SK-N-SH (cell line): ENCODE data around the gene OGFOD3. TPM values are rescaled to one million over a fixed set of nuclear protein-coding genes. Genes with fewer than 3 reads are reported as not detected.
A peak's percentile ranks its signal among the peaks of the same experiment; 100 is the strongest.

ENCODE experiments used
- CTCF ChIA-PET: fragments of 300-600, 350-600 bp; formaldehyde crosslinking; extraction: SDS; loops from one replicate; lab custom pipeline; 2021; lab: Yijun Ruan, JAX
- POLR2A ChIA-PET: fragments of 350-600 bp; sonication (Branson Sonifier 250); formaldehyde crosslinking; extraction: SDS; loops from one replicate; lab custom pipeline; 2020; ENCODE audit warnings: antibody characterized with exemption, inconsistent platforms; lab: Yijun Ruan, JAX
- DNase-seq: peaks from one replicate; pipeline ENCODE4 v3.0.0; 2012
- H2AFZ ChIP-seq: fragments of 200-600 bp; sonication (generic); 2 replicates; pipeline ENCODE4 v1.8.1; 2016; ENCODE audit warnings: antibody characterized with exemption, mild to moderate bottlenecking, low read depth
- H3F3A ChIP-seq: fragments of 200-600 bp; sonication (generic); replicated peaks from 2 replicates; pipeline ENCODE3; 2016; ENCODE audit warnings: antibody characterized with exemption, mild to moderate bottlenecking; ENCODE audit not compliant: insufficient read depth
- H3K27ac ChIP-seq, 2 experiments: fragments of 200-500 bp in 1 of 2; fragments of 200-600 bp in 1 of 2; sonication (Bioruptor generic) in 1 of 2; sonication (generic), shearing (Covaris generic) in 1 of 2; 2 replicates each; pipeline versions ENCODE4 v1.5.1 to v1.6.1; 2014 to 2016; ENCODE audit warnings: low read depth in 2 of 2, inconsistent platforms in 1 of 2, low read length in 1 of 2, mild to moderate bottlenecking in 1 of 2, mixed read lengths in 1 of 2
- H3K27me3 ChIP-seq: fragments of 200-600 bp; sonication (generic), shearing (Covaris generic); 2 replicates; pipeline ENCODE4 v1.6.1; 2016; ENCODE audit warnings: mixed run types; ENCODE audit not compliant: insufficient read depth
- H3K36me3 ChIP-seq, 2 experiments: fragments of 200-500 bp in 1 of 2; fragments of 200-600 bp in 1 of 2; sonication (Bioruptor generic) in 1 of 2; sonication (generic) in 1 of 2; replicated peaks in 1 of 2; 2 replicates each; pipeline versions ENCODE3 to v1.5.1; 2014 to 2016; ENCODE audit warnings: low read length in 1 of 2, mild to moderate bottlenecking in 1 of 2; ENCODE audit not compliant: insufficient read depth in 2 of 2, control insufficient read depth in 1 of 2
- H3K4me1 ChIP-seq, 2 experiments: fragments of 200-500 bp in 1 of 2; fragments of 200-600 bp in 1 of 2; sonication (Bioruptor generic) in 1 of 2; sonication (generic), shearing (Covaris generic) in 1 of 2; 2 replicates each; pipeline versions ENCODE4 v1.5.1 to v1.6.1; 2014 to 2016; ENCODE audit warnings: low read depth in 1 of 2, low read length in 1 of 2, mixed run types in 1 of 2; ENCODE audit not compliant: insufficient read depth in 2 of 2, control insufficient read depth in 1 of 2
- H3K4me2 ChIP-seq: fragments of 200-600 bp; sonication (generic), shearing (Covaris generic); 2 replicates; pipeline ENCODE4 v1.6.1; 2017; ENCODE audit warnings: mixed run types
- H3K4me3 ChIP-seq, 2 experiments: fragments of 200-500 bp in 1 of 2; fragments of 200-600 bp in 1 of 2; sonication (Bioruptor generic) in 1 of 2; sonication (generic), shearing (Covaris generic) in 1 of 2; 2 replicates each; pipeline versions ENCODE4 v1.5.1 to v1.8.1; 2014 to 2016; ENCODE audit warnings: low read depth in 2 of 2, inconsistent platforms in 1 of 2, low read length in 1 of 2, mild to moderate bottlenecking in 1 of 2, mixed read lengths in 1 of 2, moderate library complexity in 1 of 2
- H3K79me2 ChIP-seq: fragments of 200-600 bp; sonication (generic); 2 replicates; pipeline ENCODE4 v1.8.1; 2017; ENCODE audit warnings: mild to moderate bottlenecking; ENCODE audit not compliant: insufficient read depth
- H3K9ac ChIP-seq: fragments of 200-600 bp; sonication (generic); 2 replicates; pipeline ENCODE4 v1.6.1; 2017; ENCODE audit warnings: mixed run types
- H3K9me2 ChIP-seq: fragments of 200-600 bp; sonication (generic); 2 replicates; pipeline ENCODE4 v1.6.1; 2017; ENCODE audit warnings: mixed run types
- H3K9me3 ChIP-seq: fragments of 200-600 bp; sonication (generic); 2 replicates; pipeline ENCODE4 v1.6.1; 2017; ENCODE audit warnings: mixed run types, mild to moderate bottlenecking, moderate library complexity
- H4K20me1 ChIP-seq: fragments of 200-600 bp; sonication (generic); 2 replicates; pipeline ENCODE4 v1.6.1; 2017; ENCODE audit warnings: mild to moderate bottlenecking, mixed run types; ENCODE audit not compliant: insufficient read depth
- CTCF ChIP-seq: fragments of 200-600 bp; sonication (generic); IDR thresholded peaks from 2 replicates; pipeline ENCODE4 v1.6.1; 2017; ENCODE audit warnings: antibody characterized with exemption, mild to moderate bottlenecking, moderate library complexity
- ELF1 ChIP-seq: IDR thresholded peaks from 2 replicates; pipeline ENCODE4 v1.4.0; 2012
- FOSL2 ChIP-seq: IDR thresholded peaks from 2 replicates; pipeline ENCODE4 v1.4.0; 2012; ENCODE audit warnings: low read depth, mild to moderate bottlenecking, moderate library complexity, borderline replicate concordance
- FOXJ3 ChIP-seq: sonication (generic); formaldehyde crosslinking; IDR thresholded peaks from 2 replicates; pipeline ENCODE4 v1.5.1; 2020; ENCODE audit warnings: mild to moderate bottlenecking, missing genetic modification reagents
- IRF3 ChIP-seq: fragments of 150-350 bp; IDR thresholded peaks from 2 replicates; pipeline ENCODE4 v1.6.1; 2016; ENCODE audit warnings: mild to moderate bottlenecking, low read depth, low read length
- NFIC ChIP-seq: IDR thresholded peaks from 2 replicates; pipeline ENCODE4 v1.4.0; 2012; ENCODE audit warnings: borderline replicate concordance
- PBX3 ChIP-seq: IDR thresholded peaks from 2 replicates; pipeline ENCODE4; 2012
- RAD21 ChIP-seq: IDR thresholded peaks from 2 replicates; pipeline ENCODE4 v1.6.1; 2012; ENCODE audit warnings: mild to moderate bottlenecking, low read length
- RFX5 ChIP-seq: IDR thresholded peaks from 2 replicates; pipeline ENCODE4 v1.6.1; 2012; ENCODE audit warnings: mild to moderate bottlenecking, improper control_type of control experiment, low read length
- RXRA ChIP-seq: IDR thresholded peaks from 2 replicates; pipeline ENCODE4 v1.4.0; 2012; ENCODE audit warnings: low read depth, mild to moderate bottlenecking, borderline replicate concordance
- SIN3A ChIP-seq: IDR thresholded peaks from 2 replicates; pipeline ENCODE4 v1.6.1; 2012; ENCODE audit warnings: low read depth, mild to moderate bottlenecking, low read length, moderate library complexity, borderline replicate concordance
- TAF1 ChIP-seq: IDR thresholded peaks from 2 replicates; pipeline ENCODE4 v1.6.1; 2012; ENCODE audit warnings: low read depth, mild to moderate bottlenecking, low read length, moderate library complexity, borderline replicate concordance
- USF1 ChIP-seq: IDR thresholded peaks from 2 replicates; pipeline ENCODE4 v1.4.0; 2012; ENCODE audit warnings: low read depth, borderline replicate concordance
- YY1 ChIP-seq: IDR thresholded peaks from 2 replicates; pipeline ENCODE4 v1.4.0; 2012; ENCODE audit warnings: low read depth, mild to moderate bottlenecking
- ZBTB33 ChIP-seq: IDR thresholded peaks from 2 replicates; pipeline ENCODE4 v1.4.0; 2012; ENCODE audit warnings: low read depth, borderline replicate concordance
- WGBS: methylation state at CpG from one replicate; pipeline ENCODE4 v1.1.6; 2017; ENCODE audit warnings: low lambda C conversion rate; 5-methylcytosine and 5-hydroxymethylcytosine counted together
- polyA plus RNA-seq, 3 experiments: library from polyadenylated mRNA; depleted of rRNA; stranded (reverse); fragments of >200 nt; gene quantifications; 2 replicates each; pipeline ENCODE4 v1.2.3, GENCODE V29; 2012

Gene OGFOD3
- polyA plus RNA-seq, 1 of the 3 experiments (the other 2 are of a cell fraction), result 68.2 TPM

- TF ChIP-seq CTCF (no peak), NFIC (no peak), RAD21 (no peak), SIN3A (peak; percentile 76; the same call in 1 of the 2 replicates), IRF3 (no peak), PBX3 (no peak), RFX5 (no peak), TAF1 (peak; percentile 80; the same call in 1 of the 2 replicates)
These were observed at the start of gene OGFOD3, which contains the start of gene HEXD (continued) for GRCh38 chr17:82418001-82418986.

GRCh38 chr17:82465023-82465603 lies 46.7 kb upstream of the OGFOD3 start:
- no peak overlapping the region for H3K4me3 ChIP-seq
- peaks cover 13% of the 10 kb centered on the region; the same call in 1 of the 2 replicates for H3K79me2 ChIP-seq
- POLR2A ChIA-PET, result no interaction called here
- no peak overlapping the region for H2AFZ ChIP-seq
- no peaks in the 10 kb centered on the region for H4K20me1 ChIP-seq
- WGBS, result 85% methylated on average over 7 of the region's 7 CpGs
- CTCF ChIA-PET, result no interaction called here
- DNase-seq, result no peak
- no peak overlapping the region for H3K9ac ChIP-seq
- H3K36me3 ChIP-seq, result peaks cover 50 to 53% of the 10 kb centered on the region in 2 experiments
- H3K9me3 ChIP-seq, result no peaks in the 10 kb centered on the region
- no peak overlapping the region for H3K27ac ChIP-seq
- no peak overlapping the region for H3K4me2 ChIP-seq
- H3K4me1 ChIP-seq, result no peaks in the 10 kb centered on the region
- no peaks in the 10 kb centered on the region for H3K9me2 ChIP-seq
- no peaks in the 10 kb centered on the region for H3F3A ChIP-seq
- H3K27me3 ChIP-seq, result no peaks in the 10 kb centered on the region
- TF ChIP-seq ELF1 (no peak), CTCF (no peak), PBX3 (no peak), FOXJ3 (CRISPR knock-in tag) (no peak), ZBTB33 (no peak), FOSL2 (no peak), USF1 (no peak), RXRA (no peak), RFX5 (no peak), YY1 (no peak), IRF3 (no peak)
